Bone marrow (tissue), 2 donors: ENCODE data around the gene EPS8L1.

ENCODE experiments used
- DNase-seq, 2 donors: peaks; one replicate each; lab custom pipeline; 2025; lab: John Stamatoyannopoulos, UW

Gene EPS8L1

GRCh38 chr19:55115446-55116065, 39.9 kb downstream of the EPS8L1 start:
- DNase-seq, result no peak

- peak; percentile 27 to 36 for DNase-seq
Measured at GRCh38 chr19:55116232-55116858, 40.7 kb downstream of the EPS8L1 start.

- no peak for DNase-seq
Measured at GRCh38 chr19:55116859-55117662, 41.4 kb downstream of the EPS8L1 start, which contains the start of gene PPP1R12C. TSS of gene PPP1R12C (minus strand) at chr19:55117637. CDS start at chr19:55117543, 94 bp downstream.

GRCh38 chr19:55117663-55118391, 42.2 kb downstream of the EPS8L1 start:
- peak; percentile 68 to 96 for DNase-seq

GRCh38 chr19:55118401-55118991, 42.8 kb downstream of the EPS8L1 start:
- no peak for DNase-seq

GRCh38 chr19:55119053-55119452, 43.4 kb downstream of the EPS8L1 start:
- DNase-seq, result no peak

GRCh38 chr19:55131421-55131820, 55.8 kb downstream of the EPS8L1 start:
- no peak for DNase-seq

- no peak for DNase-seq
Measured at GRCh38 chr19:55132453-55133129, 56.9 kb downstream of the EPS8L1 start.

GRCh38 chr19:55133639-55134444, 58.2 kb downstream of the EPS8L1 start:
- no peak for DNase-seq

GRCh38 chr19:55134736-55135135, 59.1 kb downstream of the EPS8L1 start:
- no peak for DNase-seq

- DNase-seq, result no peak
Measured at GRCh38 chr19:55136399-55137102, 60.9 kb downstream of the EPS8L1 start.
